Keratinocyte (primary cell): ENCODE data around the gene TFIP11.

Source experiments
- EZH2 ChIP-seq: IDR thresholded peaks from one replicate; pipeline ENCODE4 v1.6.1; 2012; ENCODE audit warnings: inconsistent platforms, mild to moderate bottlenecking, low read length, moderate library complexity
- TF ChIP-seq, protein P1 (sequence below), 3 experiments: IDR thresholded peaks in 1 of 3; conservative IDR thresholded peaks in 1 of 3; optimal IDR thresholded peaks in 1 of 3; 2 replicates in 2 of 3; 3 replicates in 1 of 3; pipeline versions ENCODE3 to v1.5.1; 2011; ENCODE audit warnings: low read length in 3 of 3, mild to moderate bottlenecking in 3 of 3, moderate library complexity in 2 of 3, control low read depth in 1 of 3, inconsistent platforms in 1 of 3; ENCODE audit not compliant: insufficient read depth in 2 of 3; ENCODE audit errors: extremely low read depth in 1 of 3

- TF ChIP-seq, protein P1, sequence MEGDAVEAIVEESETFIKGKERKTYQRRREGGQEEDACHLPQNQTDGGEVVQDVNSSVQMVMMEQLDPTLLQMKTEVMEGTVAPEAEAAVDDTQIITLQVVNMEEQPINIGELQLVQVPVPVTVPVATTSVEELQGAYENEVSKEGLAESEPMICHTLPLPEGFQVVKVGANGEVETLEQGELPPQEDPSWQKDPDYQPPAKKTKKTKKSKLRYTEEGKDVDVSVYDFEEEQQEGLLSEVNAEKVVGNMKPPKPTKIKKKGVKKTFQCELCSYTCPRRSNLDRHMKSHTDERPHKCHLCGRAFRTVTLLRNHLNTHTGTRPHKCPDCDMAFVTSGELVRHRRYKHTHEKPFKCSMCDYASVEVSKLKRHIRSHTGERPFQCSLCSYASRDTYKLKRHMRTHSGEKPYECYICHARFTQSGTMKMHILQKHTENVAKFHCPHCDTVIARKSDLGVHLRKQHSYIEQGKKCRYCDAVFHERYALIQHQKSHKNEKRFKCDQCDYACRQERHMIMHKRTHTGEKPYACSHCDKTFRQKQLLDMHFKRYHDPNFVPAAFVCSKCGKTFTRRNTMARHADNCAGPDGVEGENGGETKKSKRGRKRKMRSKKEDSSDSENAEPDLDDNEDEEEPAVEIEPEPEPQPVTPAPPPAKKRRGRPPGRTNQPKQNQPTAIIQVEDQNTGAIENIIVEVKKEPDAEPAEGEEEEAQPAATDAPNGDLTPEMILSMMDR (optimal IDR thresholded peaks at IDR 0.05 in 1 of 3, IDR thresholded peaks at IDR 0.05 in 1 of 3, conservative IDR thresholded peaks at IDR 0.05 in 1 of 3; ENCODE audit: extremely low read depth in 1 of 3, insufficient read depth in 2 of 3, low read length in 3 of 3) = no peak
- TF ChIP-seq EZH2 = no peak
Measured at GRCh38 chr22:26527167-26527566, 14.9 kb upstream of the TFIP11 start.
